Measurements from ENCODE around the gene THSD1.
"Not testable (repeated sequence)": the region's sequence is repeated elsewhere in the genome, so short reads cannot be mapped to it uniquely, and the experiment has no call there.

THSD1 gene

GRCh38 chr13:52353193-52353592 is 52.8 kb downstream of the THSD1 start:
- DNase-seq (ENCODE audit: low read depth) = peak; percentile 28

DNA sequence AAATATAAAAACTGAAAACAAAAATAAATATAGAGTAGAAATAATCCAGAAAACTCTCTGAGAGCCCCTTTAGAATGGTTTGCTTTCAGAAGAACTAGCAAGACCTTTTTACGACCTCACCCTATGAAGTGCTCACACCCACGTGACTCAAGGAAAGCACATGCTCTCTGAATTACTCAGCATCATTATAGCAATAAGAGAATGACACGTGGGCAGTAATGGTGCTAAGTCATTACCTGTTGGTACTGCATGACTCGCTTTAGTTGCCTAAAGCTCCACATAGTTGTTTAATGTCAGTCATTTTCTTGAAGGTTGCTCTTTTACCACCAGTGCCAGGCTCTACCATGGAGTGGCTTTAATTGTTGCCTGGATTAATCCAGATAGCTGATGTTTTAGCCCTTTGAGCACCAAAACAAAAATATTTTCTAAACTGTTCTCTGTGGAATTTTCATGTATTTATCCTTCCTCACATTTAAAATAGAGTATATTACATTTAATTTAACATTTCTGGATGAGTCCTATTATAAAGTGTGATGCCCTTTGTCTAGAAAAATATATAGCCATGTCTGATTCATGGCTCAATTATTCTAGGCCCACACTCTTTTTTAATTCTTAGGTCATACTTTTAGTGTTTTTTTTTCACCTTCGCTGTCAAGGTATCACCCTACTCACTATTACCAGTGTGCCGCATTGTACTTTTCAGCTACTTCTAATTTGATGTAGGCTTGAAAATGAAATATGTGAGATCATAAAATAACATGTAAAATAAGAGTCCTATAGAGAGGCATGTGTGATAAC is 56.8 kb downstream of the THSD1 start:
- peak; percentile 91 for DNase-seq (ENCODE audit: low read depth)

- peak; percentile 81 for DNase-seq (ENCODE audit: low read depth)
Measured at GRCh38 chr13:52348071-52348470, 57.9 kb downstream of the THSD1 start.

- no peak for DNase-seq (ENCODE audit: low read depth)
Measured at GRCh38 chr13:52345631-52346251, 60.2 kb downstream of the THSD1 start.

DNA sequence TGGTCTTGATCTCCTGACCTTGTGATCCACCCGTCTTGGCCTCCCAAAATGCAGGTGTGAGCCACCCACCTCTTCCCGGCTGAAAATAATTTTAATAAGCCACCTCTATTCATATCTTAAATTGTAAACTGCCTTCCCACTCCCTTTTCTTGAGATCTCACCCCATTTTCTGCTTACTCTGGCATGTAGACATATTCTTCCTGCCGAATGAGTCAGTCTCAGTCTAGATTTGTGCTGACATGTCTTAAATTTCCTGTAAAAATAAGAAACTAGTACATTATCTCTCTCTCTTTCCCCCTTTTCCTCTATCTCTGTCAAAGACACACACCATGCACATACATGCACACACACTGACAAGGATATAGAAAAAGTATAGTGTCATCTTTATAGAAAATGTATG is 60.9 kb downstream of the THSD1 start:
- peak; percentile 28 for DNase-seq (ENCODE audit: low read depth)

DNA sequence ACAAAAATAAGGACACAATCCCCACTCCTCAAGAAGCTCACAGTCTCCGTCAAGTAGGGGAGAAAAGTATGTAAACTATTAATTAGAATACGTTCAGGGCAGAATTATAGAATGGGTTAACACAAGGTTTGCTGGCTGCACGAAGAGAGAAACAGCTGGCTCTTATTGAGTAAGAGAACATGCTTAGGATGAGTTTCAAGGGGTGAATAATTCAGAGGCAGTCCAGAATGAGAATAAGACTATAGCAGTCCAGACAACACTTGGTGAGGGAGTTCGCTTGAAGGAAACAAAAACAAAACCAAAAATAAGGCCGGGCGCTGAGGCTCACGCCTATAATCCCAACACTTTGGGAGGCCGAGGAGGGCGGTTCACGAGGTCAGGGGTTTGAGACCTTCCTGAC is 61.9 kb downstream of the THSD1 start:
- no peak for DNase-seq (ENCODE audit: low read depth)

DNA sequence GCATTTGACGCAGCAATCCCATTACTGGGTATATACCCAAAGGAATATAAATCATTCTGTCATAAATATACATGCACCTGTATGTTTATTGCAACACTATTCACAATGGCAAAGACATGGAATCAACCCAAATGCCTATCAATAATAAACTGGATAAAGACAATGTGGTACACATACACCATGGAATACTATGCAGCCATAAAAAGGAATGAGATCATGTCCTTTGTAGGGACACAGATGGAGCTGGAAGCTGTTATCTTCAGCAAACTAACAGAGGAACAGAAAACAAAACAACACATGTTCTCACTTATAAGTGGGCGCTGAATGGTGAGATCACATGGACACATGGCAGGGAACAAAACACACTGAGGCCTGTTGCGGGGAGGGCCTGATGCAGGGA is 63.8 kb downstream of the THSD1 start:
- DNase-seq (ENCODE audit: low read depth) = not testable (repeated sequence)

GRCh38 chr13:52337828-52338455 is 68.0 kb downstream of the THSD1 start:
- peak; percentile 47 for DNase-seq (ENCODE audit: low read depth)

- DNase-seq (ENCODE audit: low read depth) = not testable (repeated sequence)
Measured at GRCh38 chr13:52334107-52334506, 71.9 kb downstream of the THSD1 start.

DNA sequence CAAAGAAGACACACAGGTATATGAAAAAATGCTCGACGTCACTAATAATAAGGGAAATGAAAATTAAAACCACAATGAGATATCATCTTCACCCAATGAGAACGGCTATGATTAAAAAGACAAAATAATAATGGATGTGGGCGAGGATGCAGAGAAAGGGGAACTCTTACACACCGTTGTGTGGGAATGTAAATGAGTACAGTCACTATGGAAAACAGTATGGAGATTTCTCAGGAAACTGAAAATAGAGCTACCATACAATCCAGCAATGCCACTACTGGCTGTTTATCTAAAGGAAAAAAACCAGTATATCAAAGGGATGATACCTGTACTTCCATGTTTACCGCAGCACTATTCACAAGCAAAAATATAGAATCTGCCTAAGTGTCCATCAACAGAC is 74.1 kb downstream of the THSD1 start:
- not testable (repeated sequence) for DNase-seq (ENCODE audit: low read depth)
